NB4 (cell line): ENCODE data around the gene CD46.

Source experiments
- CTCF ChIP-seq: IDR thresholded peaks from one replicate; pipeline ENCODE4 v1.5.1; 2012; ENCODE audit warnings: low read depth, low read length
- MAX ChIP-seq: IDR thresholded peaks from 2 replicates; pipeline ENCODE4 v1.6.1; 2011; ENCODE audit warnings: low read depth, low read length

- TF ChIP-seq CTCF (no peak), MAX (no peak)
Measured at GRCh38 chr1:207799989-207800648, 48.3 kb downstream of the CD46 start.
